Neural crest cell (in vitro differentiated cells): Measurements from ENCODE around the gene TEN1. TPM values are rescaled to one million over a fixed set of nuclear protein-coding genes. Genes with fewer than 3 reads are reported as not detected.

Source experiments
- DNase-seq: peaks from one replicate; pipeline ENCODE4 v3.0.0; 2021; ENCODE audit warnings: low read depth, mixed read lengths, low spot score
- H3K27ac Mint-ChIP-seq: one replicate; pipeline ENCODE4 v1.8.0; 2021; ENCODE audit warnings: mild to moderate bottlenecking, mixed read lengths; ENCODE audit not compliant: unreplicated experiment
- H3K27me3 Mint-ChIP-seq: 2 replicates; pipeline ENCODE4 v1.8.0; 2021; ENCODE audit warnings: low read depth, mild to moderate bottlenecking, mixed read lengths
- H3K36me3 Mint-ChIP-seq: 2 replicates; pipeline ENCODE4 v1.8.0; 2021; ENCODE audit warnings: low read depth, mild to moderate bottlenecking, mixed read lengths
- H3K4me1 Mint-ChIP-seq: 2 replicates; pipeline ENCODE4 v1.8.0; 2021; ENCODE audit warnings: mixed read lengths
- H3K4me3 Mint-ChIP-seq: one replicate; pipeline ENCODE4 v1.8.0; 2021; ENCODE audit warnings: mild to moderate bottlenecking, mixed read lengths
- H3K9me3 Mint-ChIP-seq: 2 replicates; pipeline ENCODE4 v1.8.0; 2021; ENCODE audit warnings: mixed read lengths
- CTCF ChIP-seq: fragments of 200-600 bp; sonication (generic); conservative IDR thresholded peaks from 2 replicates; pipeline ENCODE4 v1.5.0; 2021; ENCODE audit warnings: antibody characterized with exemption, mild to moderate bottlenecking
- total RNA-seq: library from RNA; stranded (reverse); gene quantifications from 2 replicates; pipeline ENCODE4 v1.2.1, GENCODE V29; 2021

Gene TEN1
- total RNA-seq, 1 donor from 2014 or later = 10.1 TPM

GRCh38 chr17:76022285-76022684, 43.2 kb downstream of the TEN1 start:
- no peaks in the 10 kb centered on the region for H3K36me3 Mint-ChIP-seq
- no peak for TF ChIP-seq CTCF
- DNase-seq = no peak
- H3K4me1 Mint-ChIP-seq = no peaks in the 10 kb centered on the region
- H3K27me3 Mint-ChIP-seq = no peaks in the 10 kb centered on the region
- peak overlapping the region; percentile 27 for H3K27ac Mint-ChIP-seq
- H3K4me3 Mint-ChIP-seq = no peak overlapping the region
- no peaks in the 10 kb centered on the region for H3K9me3 Mint-ChIP-seq

GRCh38 chr17:76022973-76023899, 44.2 kb downstream of the TEN1 start:
- Mint-ChIP-seq H3K4me1 (no peaks in the 10 kb centered on the region), H3K27ac (peak overlapping the region; percentile 45), H3K36me3 (no peaks in the 10 kb centered on the region), H3K4me3 (no peak overlapping the region), H3K9me3 (no peaks in the 10 kb centered on the region), H3K27me3 (no peaks in the 10 kb centered on the region)
- no peak for TF ChIP-seq CTCF
- no peak for DNase-seq

- no peak for DNase-seq
- H3K4me3 Mint-ChIP-seq = no peak overlapping the region
- no peak overlapping the region for H3K27ac Mint-ChIP-seq
- H3K4me1 Mint-ChIP-seq = peaks cover 1% of the 10 kb centered on the region
- H3K9me3 Mint-ChIP-seq = no peaks in the 10 kb centered on the region
- no peaks in the 10 kb centered on the region for H3K36me3 Mint-ChIP-seq
- H3K27me3 Mint-ChIP-seq = no peaks in the 10 kb centered on the region
- TF ChIP-seq CTCF = no peak
Observed at GRCh38 chr17:76023900-76024237, 44.8 kb downstream of the TEN1 start.

- H3K27ac Mint-ChIP-seq = no peak overlapping the region
- no peaks in the 10 kb centered on the region for H3K36me3 Mint-ChIP-seq
- no peaks in the 10 kb centered on the region for H3K9me3 Mint-ChIP-seq
- peaks cover 6% of the 10 kb centered on the region for H3K4me1 Mint-ChIP-seq
- DNase-seq = no peak
- no peaks in the 10 kb centered on the region for H3K27me3 Mint-ChIP-seq
- no peak for TF ChIP-seq CTCF
- H3K4me3 Mint-ChIP-seq = no peak overlapping the region
Observed at GRCh38 chr17:76024353-76024752, 45.3 kb downstream of the TEN1 start.

- H3K9me3 Mint-ChIP-seq = no peaks in the 10 kb centered on the region
- no peak for DNase-seq
- peaks cover 14% of the 10 kb centered on the region for H3K4me1 Mint-ChIP-seq
- H3K27me3 Mint-ChIP-seq = no peaks in the 10 kb centered on the region
- TF ChIP-seq CTCF = no peak
- no peaks in the 10 kb centered on the region for H3K36me3 Mint-ChIP-seq
- no peak overlapping the region for H3K27ac Mint-ChIP-seq
- H3K4me3 Mint-ChIP-seq = no peak overlapping the region
Observed at GRCh38 chr17:76025294-76025693, 46.3 kb downstream of the TEN1 start.
